ENCODE data around the gene RFX2.

Gene RFX2

GRCh38 chr19:6141217-6141616 is 30.9 kb upstream of the RFX2 start (continued):
- TF ChIP-seq PATZ1 (CRISPR knock-in tag; IDR thresholded peaks at IDR 0.05; ENCODE audit: borderline replicate concordance): no peak
- TF ChIP-seq ESRRG (CRISPR knock-in tag; IDR thresholded peaks at IDR 0.05): no peak
- TF ChIP-seq ZC3H10 (CRISPR knock-in tag; IDR thresholded peaks at IDR 0.05): no peak
- no peak for TF ChIP-seq ZNF70 (CRISPR knock-in tag; IDR thresholded peaks at IDR 0.05)
- no peak for TF ChIP-seq ZFP30 (CRISPR knock-in tag; IDR thresholded peaks at IDR 0.05)
- no peak for TF ChIP-seq GLIS3 (CRISPR knock-in tag; IDR thresholded peaks at IDR 0.05)
- no peak for TF ChIP-seq ISL1 (CRISPR knock-in tag; IDR thresholded peaks at IDR 0.05)
- no peak for TF ChIP-seq ZFP3 (CRISPR knock-in tag; IDR thresholded peaks at IDR 0.05)
- TF ChIP-seq CSDC2 (CRISPR knock-in tag; IDR thresholded peaks at IDR 0.05): no peak
- no peak for TF ChIP-seq SNAI2 (CRISPR knock-in tag; IDR thresholded peaks at IDR 0.05)
- TF ChIP-seq TCF4 (CRISPR knock-in tag; IDR thresholded peaks at IDR 0.05; ENCODE audit: borderline replicate concordance): no peak
- no peak for TF ChIP-seq ZNF8 (CRISPR knock-in tag; IDR thresholded peaks at IDR 0.05)
- TF ChIP-seq OSR1 (CRISPR knock-in tag; IDR thresholded peaks at IDR 0.05): no peak
- no peak for TF ChIP-seq BACH2 (CRISPR knock-in tag; IDR thresholded peaks at IDR 0.05; ENCODE audit: borderline replicate concordance)

DNA sequence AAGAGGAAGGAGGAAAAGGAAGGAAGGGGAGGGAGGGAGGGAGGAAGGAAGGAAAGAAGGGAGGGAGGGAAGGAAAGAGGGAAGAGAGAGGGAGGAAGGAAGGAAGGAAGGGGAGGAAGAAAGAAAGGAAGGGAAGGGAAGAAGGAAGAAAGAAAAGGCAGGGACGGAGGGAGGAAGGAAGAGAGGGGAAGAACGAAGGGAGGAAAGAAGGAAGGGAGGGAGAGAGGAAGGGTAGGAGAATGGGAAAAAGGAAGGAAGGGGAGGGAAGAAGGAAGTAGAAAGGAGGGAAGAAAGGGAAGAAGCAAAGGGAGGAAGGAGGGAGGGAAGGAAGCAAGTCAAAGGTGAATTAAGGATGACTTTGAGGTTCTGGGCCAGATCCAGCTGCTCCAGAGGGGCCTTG is 28.2 kb upstream of the RFX2 start:
- TF ChIP-seq TOX (CRISPR knock-in tag; IDR thresholded peaks at IDR 0.05; ENCODE audit: borderline replicate concordance) (no peak), PPARA (CRISPR knock-in tag; IDR thresholded peaks at IDR 0.05; ENCODE audit: borderline replicate concordance) (no peak), ESRRG (CRISPR knock-in tag; IDR thresholded peaks at IDR 0.05) (no peak), ISL1 (CRISPR knock-in tag; IDR thresholded peaks at IDR 0.05) (no peak), TSHZ2 (CRISPR knock-in tag; IDR thresholded peaks at IDR 0.05) (no peak), CSRNP3 (CRISPR knock-in tag; IDR thresholded peaks at IDR 0.05) (no peak), ZNF70 (CRISPR knock-in tag; IDR thresholded peaks at IDR 0.05) (no peak), ZFP3 (CRISPR knock-in tag; IDR thresholded peaks at IDR 0.05) (no peak), ZNF8 (CRISPR knock-in tag; IDR thresholded peaks at IDR 0.05) (no peak), RARB (CRISPR knock-in tag; IDR thresholded peaks at IDR 0.05) (no peak), ZNF565 (CRISPR knock-in tag; conservative IDR thresholded peaks at IDR 0.05; ENCODE audit: low read depth) (no peak), CSDC2 (CRISPR knock-in tag; IDR thresholded peaks at IDR 0.05) (no peak), TCF4 (CRISPR knock-in tag; IDR thresholded peaks at IDR 0.05; ENCODE audit: borderline replicate concordance) (no peak), SNAI2 (CRISPR knock-in tag; IDR thresholded peaks at IDR 0.05) (no peak), BACH2 (CRISPR knock-in tag; IDR thresholded peaks at IDR 0.05; ENCODE audit: borderline replicate concordance) (no peak), PATZ1 (CRISPR knock-in tag; IDR thresholded peaks at IDR 0.05; ENCODE audit: borderline replicate concordance) (no peak), ZFP30 (CRISPR knock-in tag; IDR thresholded peaks at IDR 0.05) (no peak), OSR1 (CRISPR knock-in tag; IDR thresholded peaks at IDR 0.05) (no peak), ARNTL (CRISPR knock-in tag; IDR thresholded peaks at IDR 0.05; ENCODE audit: borderline replicate concordance, low read depth) (no peak)
- TF ChIP-seq, protein P1, sequence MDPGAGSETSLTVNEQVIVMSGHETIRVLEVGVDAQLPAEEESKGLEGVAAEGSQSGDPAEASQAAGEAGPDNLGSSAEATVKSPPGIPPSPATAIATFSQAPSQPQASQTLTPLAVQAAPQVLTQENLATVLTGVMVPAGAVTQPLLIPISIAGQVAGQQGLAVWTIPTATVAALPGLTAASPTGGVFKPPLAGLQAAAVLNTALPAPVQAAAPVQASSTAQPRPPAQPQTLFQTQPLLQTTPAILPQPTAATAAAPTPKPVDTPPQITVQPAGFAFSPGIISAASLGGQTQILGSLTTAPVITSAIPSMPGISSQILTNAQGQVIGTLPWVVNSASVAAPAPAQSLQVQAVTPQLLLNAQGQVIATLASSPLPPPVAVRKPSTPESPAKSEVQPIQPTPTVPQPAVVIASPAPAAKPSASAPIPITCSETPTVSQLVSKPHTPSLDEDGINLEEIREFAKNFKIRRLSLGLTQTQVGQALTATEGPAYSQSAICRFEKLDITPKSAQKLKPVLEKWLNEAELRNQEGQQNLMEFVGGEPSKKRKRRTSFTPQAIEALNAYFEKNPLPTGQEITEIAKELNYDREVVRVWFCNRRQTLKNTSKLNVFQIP (CRISPR knock-in tag; IDR thresholded peaks at IDR 0.05; ENCODE audit: borderline replicate concordance, low read depth): no peak
- ATAC-seq: no peak
